MM.1S (cell line): ENCODE results near the gene HSP90AB1.

Experiments used
- CTCF ChIP-seq: fragments of 300-600 bp; sonication (generic); IDR thresholded peaks from 2 replicates; pipeline ENCODE4 v1.5.1; 2016; ENCODE audit warnings: antibody characterized with exemption, low read length, mixed read lengths
- EZH2 ChIP-seq: fragments of 300-600 bp; sonication (generic); optimal IDR thresholded peaks from 2 replicates; pipeline ENCODE3; 2017; ENCODE audit warnings: low read depth, mild to moderate bottlenecking, antibody characterized with exemption, low read length, mixed read lengths

GRCh38 chr6:44255871-44256774, 9.2 kb downstream of the HSP90AB1 start:
- TF ChIP-seq EZH2 (no peak), CTCF (no peak)
